DOHH2 (cell line): ENCODE results near the gene SLC25A17.

Source experiments
- H3F3A ChIP-seq: fragments of 200-600 bp; sonication (generic), shearing (Covaris generic); 2 replicates; pipeline ENCODE4 v1.6.0; 2016; ENCODE audit warnings: antibody characterized with exemption, mild to moderate bottlenecking; ENCODE audit not compliant: control insufficient read depth, insufficient read depth
- H3K27ac ChIP-seq: fragments of 200-600 bp; sonication (generic); 2 replicates; pipeline ENCODE4 v1.5.1; 2014; ENCODE audit warnings: low read depth, mild to moderate bottlenecking, low read length, moderate library complexity
- H3K27me3 ChIP-seq: fragments of 200-600 bp; sonication (generic); 2 replicates; pipeline ENCODE4 v1.6.1; 2014; ENCODE audit warnings: mild to moderate bottlenecking, low read length, mixed read lengths; ENCODE audit not compliant: control insufficient read depth
- H3K36me3 ChIP-seq: fragments of 200-600 bp; sonication (generic); 2 replicates; pipeline ENCODE4 v1.6.1; 2014; ENCODE audit warnings: mild to moderate bottlenecking, low read length, moderate library complexity, mixed read lengths; ENCODE audit not compliant: control insufficient read depth
- H3K4me1 ChIP-seq: fragments of 200-600 bp; sonication (generic); 2 replicates; pipeline ENCODE4 v1.6.1; 2014; ENCODE audit warnings: mild to moderate bottlenecking, low read length, mixed read lengths; ENCODE audit not compliant: control insufficient read depth
- H3K4me2 ChIP-seq: fragments of 200-600 bp; sonication (generic); 2 replicates; pipeline ENCODE4 v1.6.0; 2014; ENCODE audit warnings: mild to moderate bottlenecking, low read length, moderate library complexity
- H3K4me3 ChIP-seq: fragments of 200-600 bp; sonication (generic); 2 replicates; pipeline ENCODE4 v1.5.1; 2014; ENCODE audit warnings: mild to moderate bottlenecking, low read length, mixed read lengths
- H3K79me2 ChIP-seq: fragments of 200-600 bp; sonication (generic); 2 replicates; pipeline ENCODE4 v1.6.1; 2014; ENCODE audit warnings: mild to moderate bottlenecking, low read length, mixed read lengths; ENCODE audit not compliant: control insufficient read depth
- H3K9me2 ChIP-seq: fragments of 200-600 bp; sonication (generic); replicated peaks from 2 replicates; pipeline ENCODE4 v1.6.1; 2014; ENCODE audit warnings: mild to moderate bottlenecking, low read length, mixed read lengths; ENCODE audit not compliant: control insufficient read depth
- H3K9me3 ChIP-seq: fragments of 200-600 bp; sonication (generic); 2 replicates; pipeline ENCODE4 v1.6.1; 2014; ENCODE audit warnings: antibody characterized with exemption, low read length, mixed read lengths; ENCODE audit not compliant: control insufficient read depth, insufficient read depth
- H4K20me1 ChIP-seq: fragments of 200-600 bp; sonication (generic); 2 replicates; pipeline ENCODE4 v1.6.0; 2014; ENCODE audit warnings: low read depth, mild to moderate bottlenecking, antibody characterized with exemption, low read length, moderate library complexity; ENCODE audit not compliant: control insufficient read depth, insufficient read depth
- CTCF ChIP-seq: fragments of 200-600 bp; sonication (generic); IDR thresholded peaks from one replicate; pipeline ENCODE4 v1.5.1; 2014; ENCODE audit warnings: antibody characterized with exemption, mild to moderate bottlenecking, low read depth, low read length; ENCODE audit not compliant: poor library complexity, severe bottlenecking
- EZH2phosphoT487 ChIP-seq: fragments of 200-600 bp; sonication (generic); IDR thresholded peaks from 2 replicates; pipeline ENCODE4 v1.6.1; 2017; ENCODE audit warnings: borderline replicate concordance, mild to moderate bottlenecking, antibody characterized with exemption, low read length, moderate library complexity, mixed read lengths

Gene SLC25A17

GRCh38 chr22:40855979-40856512 lies 36.9 kb upstream of the SLC25A17 start:
- Histone ChIP-seq H3K4me2 (peak overlapping the region; percentile 75), H3K4me3 (peak overlapping the region; percentile 99), H4K20me1 (peaks cover 16% of the 10 kb centered on the region; the same call in 1 of the 2 replicates), H3K27me3 (no peaks in the 10 kb centered on the region), H3K4me1 (peaks cover 44% of the 10 kb centered on the region), H3K79me2 (peaks cover 95% of the 10 kb centered on the region), H3K27ac (peak overlapping the region; percentile 88), H3F3A (peaks cover under 1% of the 10 kb centered on the region; the same call in 1 of the 2 replicates), H3K9me3 (no peaks in the 10 kb centered on the region), H3K9me2 (no peaks in the 10 kb centered on the region), H3K36me3 (peaks cover 56% of the 10 kb centered on the region)
- TF ChIP-seq CTCF (no peak), EZH2phosphoT487 (no peak)

- H3K9me2 ChIP-seq = no peaks in the 10 kb centered on the region
- peak overlapping the region; percentile 75 for H3K4me2 ChIP-seq
- peak overlapping the region; percentile 88 for H3K27ac ChIP-seq
- H3K9me3 ChIP-seq = no peaks in the 10 kb centered on the region
- no peaks in the 10 kb centered on the region for H3K27me3 ChIP-seq
- peak overlapping the region; percentile 99 for H3K4me3 ChIP-seq
- peaks cover 16% of the 10 kb centered on the region; the same call in 1 of the 2 replicates for H4K20me1 ChIP-seq
- H3F3A ChIP-seq = no peaks in the 10 kb centered on the region
- peaks cover 95% of the 10 kb centered on the region for H3K79me2 ChIP-seq
- H3K4me1 ChIP-seq = peaks cover 44% of the 10 kb centered on the region
- H3K36me3 ChIP-seq = peaks cover 56% of the 10 kb centered on the region
- TF ChIP-seq EZH2phosphoT487 (no peak), CTCF (no peak)
These were observed 36.2 kb upstream of the SLC25A17 start for GRCh38 chr22:40855071-40855978.

GRCh38 chr22:40853961-40854360 lies 34.8 kb upstream of the SLC25A17 start:
- no peak overlapping the region for H3K27ac ChIP-seq
- H3K27me3 ChIP-seq = no peaks in the 10 kb centered on the region
- peaks cover 16% of the 10 kb centered on the region; the same call in 1 of the 2 replicates for H4K20me1 ChIP-seq
- TF ChIP-seq EZH2phosphoT487 (no peak), CTCF (no peak)
- no peaks in the 10 kb centered on the region for H3F3A ChIP-seq
- H3K36me3 ChIP-seq = peaks cover 66% of the 10 kb centered on the region
- H3K4me1 ChIP-seq = peaks cover 42% of the 10 kb centered on the region
- no peaks in the 10 kb centered on the region for H3K9me2 ChIP-seq
- peak overlapping the region; percentile 75 for H3K4me2 ChIP-seq
- H3K9me3 ChIP-seq = no peaks in the 10 kb centered on the region
- H3K79me2 ChIP-seq = peaks cover 93% of the 10 kb centered on the region
- peak overlapping the region; percentile 99 for H3K4me3 ChIP-seq
